HG02884 (cell line): ENCODE measurements around the gene BCKDHB.
"Not testable (repeated sequence)": the region's sequence is repeated elsewhere in the genome, so short reads cannot be mapped to it uniquely, and the experiment has no call there.

Source experiments
- ATAC-seq: cut with Tn5 transposase; IDR thresholded peaks from one replicate; pipeline ENCODE4 v1.9.1; 2021; ENCODE audit warnings: mild to moderate bottlenecking, moderate library complexity; ENCODE audit not compliant: unreplicated experiment

BCKDHB gene

GRCh38 chr6:80251321-80251720, 144.8 kb downstream of the BCKDHB start:
- ATAC-seq = no peak

- no peak for ATAC-seq
Observed at GRCh38 chr6:80254716-80255115, 148.2 kb downstream of the BCKDHB start.

- no peak for ATAC-seq
Observed at GRCh38 chr6:80256691-80257090, 150.2 kb downstream of the BCKDHB start.

- ATAC-seq = no peak
Observed at GRCh38 chr6:80259118-80259517, 152.6 kb downstream of the BCKDHB start.

- ATAC-seq = no peak
Observed at GRCh38 chr6:80263585-80263984, 157.1 kb downstream of the BCKDHB start.

GRCh38 chr6:80268865-80269730, 162.6 kb downstream of the BCKDHB start:
- ATAC-seq = no peak

GRCh38 chr6:80271074-80271473, 164.6 kb downstream of the BCKDHB start:
- no peak for ATAC-seq

- no peak for ATAC-seq
Observed at GRCh38 chr6:80272988-80273387, 166.5 kb downstream of the BCKDHB start.

GRCh38 chr6:80276861-80277260, 170.4 kb downstream of the BCKDHB start:
- no peak for ATAC-seq

- no peak for ATAC-seq
Observed at GRCh38 chr6:80277501-80277900, 171.0 kb downstream of the BCKDHB start.

GRCh38 chr6:80280262-80281010, 174.0 kb downstream of the BCKDHB start:
- ATAC-seq = peak; percentile 65

GRCh38 chr6:80282913-80283554, 176.6 kb downstream of the BCKDHB start:
- ATAC-seq = no peak

- ATAC-seq = no peak
Observed at GRCh38 chr6:80287112-80287511, 180.6 kb downstream of the BCKDHB start.

- ATAC-seq = no peak
Observed at GRCh38 chr6:80287607-80288006, 181.1 kb downstream of the BCKDHB start.

GRCh38 chr6:80289727-80290126, 183.3 kb downstream of the BCKDHB start:
- no peak for ATAC-seq

- ATAC-seq = not testable (repeated sequence)
Observed at GRCh38 chr6:80294531-80294930, 188.1 kb downstream of the BCKDHB start.

GRCh38 chr6:80302716-80303115, 196.2 kb downstream of the BCKDHB start:
- no peak for ATAC-seq

GRCh38 chr6:80304014-80304413, 197.5 kb downstream of the BCKDHB start:
- no peak for ATAC-seq

GRCh38 chr6:80314531-80314930, 208.1 kb downstream of the BCKDHB start:
- ATAC-seq = no peak

- ATAC-seq = no peak
Observed at GRCh38 chr6:80316686-80317231, 210.3 kb downstream of the BCKDHB start.

GRCh38 chr6:80319196-80319595, 212.7 kb downstream of the BCKDHB start:
- ATAC-seq = no peak
